A673 (cell line): ENCODE results near the gene SPECC1L.

Experiments
- EZH2 ChIP-seq: fragments of 200-600 bp; sonication (generic); IDR thresholded peaks from 2 replicates; pipeline ENCODE4 v1.6.1; 2017; ENCODE audit warnings: borderline replicate concordance, low read depth, mild to moderate bottlenecking, mixed read lengths, antibody characterized with exemption, low read length; ENCODE audit not compliant: poor library complexity, severe bottlenecking
- TF ChIP-seq, protein P1 (sequence below): fragments of 300-800, 200-600 bp; sonication (generic); conservative IDR thresholded peaks from 2 replicates; pipeline ENCODE4 v1.5.1; 2017; ENCODE audit warnings: low read depth, mild to moderate bottlenecking, antibody characterized with exemption, low read length, moderate library complexity, mixed read lengths

DNA sequence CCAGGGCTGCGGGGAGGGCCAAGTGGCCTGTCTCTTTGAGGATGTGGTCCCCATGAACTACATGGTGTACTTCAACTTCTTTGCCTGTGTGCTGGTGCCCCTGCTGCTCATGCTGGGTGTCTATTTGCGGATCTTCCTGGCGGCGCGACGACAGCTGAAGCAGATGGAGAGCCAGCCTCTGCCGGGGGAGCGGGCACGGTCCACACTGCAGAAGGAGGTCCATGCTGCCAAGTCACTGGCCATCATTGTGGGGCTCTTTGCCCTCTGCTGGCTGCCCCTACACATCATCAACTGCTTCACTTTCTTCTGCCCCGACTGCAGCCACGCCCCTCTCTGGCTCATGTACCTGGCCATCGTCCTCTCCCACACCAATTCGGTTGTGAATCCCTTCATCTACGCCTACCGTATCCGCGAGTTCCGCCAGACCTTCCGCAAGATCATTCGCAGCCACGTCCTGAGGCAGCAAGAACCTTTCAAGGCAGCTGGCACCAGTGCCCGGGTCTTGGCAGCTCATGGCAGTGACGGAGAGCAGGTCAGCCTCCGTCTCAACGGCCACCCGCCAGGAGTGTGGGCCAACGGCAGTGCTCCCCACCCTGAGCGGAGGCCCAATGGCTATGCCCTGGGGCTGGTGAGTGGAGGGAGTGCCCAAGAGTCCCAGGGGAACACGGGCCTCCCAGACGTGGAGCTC lies 170.2 kb downstream of the SPECC1L start:
- no peak for TF ChIP-seq EZH2
- TF ChIP-seq, protein P1, sequence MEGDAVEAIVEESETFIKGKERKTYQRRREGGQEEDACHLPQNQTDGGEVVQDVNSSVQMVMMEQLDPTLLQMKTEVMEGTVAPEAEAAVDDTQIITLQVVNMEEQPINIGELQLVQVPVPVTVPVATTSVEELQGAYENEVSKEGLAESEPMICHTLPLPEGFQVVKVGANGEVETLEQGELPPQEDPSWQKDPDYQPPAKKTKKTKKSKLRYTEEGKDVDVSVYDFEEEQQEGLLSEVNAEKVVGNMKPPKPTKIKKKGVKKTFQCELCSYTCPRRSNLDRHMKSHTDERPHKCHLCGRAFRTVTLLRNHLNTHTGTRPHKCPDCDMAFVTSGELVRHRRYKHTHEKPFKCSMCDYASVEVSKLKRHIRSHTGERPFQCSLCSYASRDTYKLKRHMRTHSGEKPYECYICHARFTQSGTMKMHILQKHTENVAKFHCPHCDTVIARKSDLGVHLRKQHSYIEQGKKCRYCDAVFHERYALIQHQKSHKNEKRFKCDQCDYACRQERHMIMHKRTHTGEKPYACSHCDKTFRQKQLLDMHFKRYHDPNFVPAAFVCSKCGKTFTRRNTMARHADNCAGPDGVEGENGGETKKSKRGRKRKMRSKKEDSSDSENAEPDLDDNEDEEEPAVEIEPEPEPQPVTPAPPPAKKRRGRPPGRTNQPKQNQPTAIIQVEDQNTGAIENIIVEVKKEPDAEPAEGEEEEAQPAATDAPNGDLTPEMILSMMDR, result no peak
